WTC11 (cell line): Measurements from ENCODE around the gene SLC25A14.

Experiments used
- ATF2 ChIP-seq: sonication (generic); formaldehyde crosslinking; IDR thresholded peaks from 2 replicates; pipeline ENCODE4 v1.8.1; 2022; ENCODE audit warnings: low read depth, missing genetic modification reagents, borderline replicate concordance
- ATF3 ChIP-seq: sonication (generic); formaldehyde crosslinking; conservative IDR thresholded peaks from 2 replicates; pipeline ENCODE4 v1.8.1; 2022; ENCODE audit warnings: mild to moderate bottlenecking, missing genetic modification reagents
- CTCF ChIP-seq: fragments of 200-600 bp; IDR thresholded peaks from 2 replicates; pipeline ENCODE4 v1.8.0; 2022; ENCODE audit warnings: antibody characterized with exemption
- E2F5 ChIP-seq: sonication (generic); formaldehyde crosslinking; IDR thresholded peaks from 2 replicates; pipeline ENCODE4 v1.8.1; 2022; ENCODE audit warnings: mild to moderate bottlenecking, moderate library complexity, missing genetic modification reagents
- ETV6 ChIP-seq: sonication (generic); formaldehyde crosslinking; IDR thresholded peaks from 2 replicates; pipeline ENCODE4 v1.8.1; 2022; ENCODE audit warnings: mild to moderate bottlenecking, missing genetic modification reagents
- FOXJ3 ChIP-seq: sonication (generic); formaldehyde crosslinking; IDR thresholded peaks from 2 replicates; pipeline ENCODE4 v1.9.0; 2021; ENCODE audit warnings: missing genetic modification reagents, mild to moderate bottlenecking, borderline replicate concordance
- FOXK1 ChIP-seq: sonication (generic); formaldehyde crosslinking; IDR thresholded peaks from 2 replicates; pipeline ENCODE4 v1.8.0; 2022; ENCODE audit warnings: mild to moderate bottlenecking, moderate library complexity, missing genetic modification reagents
- USF1 ChIP-seq: sonication (generic); formaldehyde crosslinking; IDR thresholded peaks from 2 replicates; pipeline ENCODE4 v1.8.0; 2022; ENCODE audit warnings: mild to moderate bottlenecking, missing genetic modification reagents
- USF2 ChIP-seq: sonication (generic); formaldehyde crosslinking; IDR thresholded peaks from 2 replicates; pipeline ENCODE4 v1.8.1; 2023; ENCODE audit warnings: mild to moderate bottlenecking, missing genetic modification reagents, moderate library complexity
- ZBTB21 ChIP-seq: sonication (generic); formaldehyde crosslinking; IDR thresholded peaks from 2 replicates; pipeline ENCODE4 v1.8.1; 2023; ENCODE audit warnings: mild to moderate bottlenecking, missing genetic modification reagents, borderline replicate concordance
- ZBTB43 ChIP-seq: sonication (generic); formaldehyde crosslinking; IDR thresholded peaks from 2 replicates; pipeline ENCODE4 v1.8.1; 2023; ENCODE audit warnings: mild to moderate bottlenecking, missing genetic modification reagents

- TF ChIP-seq CTCF (no peak), ETV6 (no peak), ZBTB43 (CRISPR knock-in tag) (no peak), ATF2 (CRISPR knock-in tag) (no peak), FOXJ3 (CRISPR knock-in tag) (no peak), ATF3 (CRISPR knock-in tag) (no peak), USF1 (CRISPR knock-in tag) (no peak), ZBTB21 (CRISPR knock-in tag) (no peak), FOXK1 (no peak), USF2 (CRISPR knock-in tag) (no peak), E2F5 (CRISPR knock-in tag) (no peak)
Observed at GRCh38 chrX:130418066-130418465, 78.3 kb downstream of the SLC25A14 start.
